ENCODE measurements around the gene PSMB7.

GRCh38 chr9:124455820-124456219 is 40.6 kb upstream of the PSMB7 start:
- TF ChIP-seq RFX5 (IDR thresholded peaks at IDR 0.05; ENCODE audit: low read depth, low read length): no peak
- no peak for TF ChIP-seq CTCF (conservative IDR thresholded peaks at IDR 0.05; ENCODE audit: low read depth, low read length)
- no peak for TF ChIP-seq POLR2A (IDR thresholded peaks at IDR 0.05; ENCODE audit: low read depth, low read length)
